ENCODE data around the gene PHLDB1.

Gene PHLDB1

DNA sequence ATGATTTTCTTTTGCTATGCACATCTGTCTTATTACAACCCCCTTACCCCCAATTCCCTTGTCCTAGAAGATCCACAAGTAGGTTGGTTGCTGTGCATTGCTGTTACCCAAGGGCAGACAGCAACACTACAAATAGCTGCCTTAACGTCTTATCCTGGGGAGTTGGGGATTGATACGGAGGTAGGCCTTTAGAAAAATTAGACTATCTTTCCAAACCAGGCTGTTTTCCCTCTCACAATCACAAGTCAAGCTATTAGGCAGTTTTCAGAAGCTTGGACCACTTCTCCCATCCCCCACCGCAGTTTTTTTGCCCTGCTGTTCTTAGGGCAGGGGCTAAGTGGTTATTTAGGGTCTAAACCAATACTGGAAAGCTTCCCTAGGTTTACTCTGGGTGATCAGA lies 2.8 kb upstream of the PHLDB1 start:
- H3K79me2 ChIP-seq (ENCODE audit: control insufficient read depth, low read length) = no peaks in the 10 kb centered on the region
- H3K9me3 ChIP-seq (ENCODE audit: control insufficient read depth, insufficient read depth, low read length) = no peaks in the 10 kb centered on the region
- H3K9me2 ChIP-seq (replicated peaks; ENCODE audit: control insufficient read depth, low read length) = no peaks in the 10 kb centered on the region
- peaks cover 33% of the 10 kb centered on the region for H3K27me3 ChIP-seq (ENCODE audit: control insufficient read depth, low read length)
- no peak for TF ChIP-seq EZH2phosphoT487 (IDR thresholded peaks at IDR 0.05; ENCODE audit: borderline replicate concordance, low read length)
- TF ChIP-seq, protein P1, sequence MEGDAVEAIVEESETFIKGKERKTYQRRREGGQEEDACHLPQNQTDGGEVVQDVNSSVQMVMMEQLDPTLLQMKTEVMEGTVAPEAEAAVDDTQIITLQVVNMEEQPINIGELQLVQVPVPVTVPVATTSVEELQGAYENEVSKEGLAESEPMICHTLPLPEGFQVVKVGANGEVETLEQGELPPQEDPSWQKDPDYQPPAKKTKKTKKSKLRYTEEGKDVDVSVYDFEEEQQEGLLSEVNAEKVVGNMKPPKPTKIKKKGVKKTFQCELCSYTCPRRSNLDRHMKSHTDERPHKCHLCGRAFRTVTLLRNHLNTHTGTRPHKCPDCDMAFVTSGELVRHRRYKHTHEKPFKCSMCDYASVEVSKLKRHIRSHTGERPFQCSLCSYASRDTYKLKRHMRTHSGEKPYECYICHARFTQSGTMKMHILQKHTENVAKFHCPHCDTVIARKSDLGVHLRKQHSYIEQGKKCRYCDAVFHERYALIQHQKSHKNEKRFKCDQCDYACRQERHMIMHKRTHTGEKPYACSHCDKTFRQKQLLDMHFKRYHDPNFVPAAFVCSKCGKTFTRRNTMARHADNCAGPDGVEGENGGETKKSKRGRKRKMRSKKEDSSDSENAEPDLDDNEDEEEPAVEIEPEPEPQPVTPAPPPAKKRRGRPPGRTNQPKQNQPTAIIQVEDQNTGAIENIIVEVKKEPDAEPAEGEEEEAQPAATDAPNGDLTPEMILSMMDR (IDR thresholded peaks at IDR 0.05; ENCODE audit: low read depth, low read length, poor library complexity, severe bottlenecking) = no peak
- peaks cover 20% of the 10 kb centered on the region for H3F3A ChIP-seq (ENCODE audit: control insufficient read depth, insufficient read depth)
- H3K36me3 ChIP-seq (ENCODE audit: control insufficient read depth, low read length) = peaks cover 24% of the 10 kb centered on the region
- H3K4me3 ChIP-seq (ENCODE audit: low read length) = no peak overlapping the region
- H3K4me1 ChIP-seq (ENCODE audit: control insufficient read depth, low read length) = peaks cover 22% of the 10 kb centered on the region
- no peak overlapping the region for H3K27ac ChIP-seq (ENCODE audit: low read depth, low read length)
- H4K20me1 ChIP-seq (ENCODE audit: control insufficient read depth, insufficient read depth, low read depth, low read length) = no peaks in the 10 kb centered on the region
- no peak overlapping the region for H3K4me2 ChIP-seq (ENCODE audit: low read length)

GRCh38 chr11:118605116-118605867 lies 2.1 kb upstream of the PHLDB1 start:
- no peak overlapping the region for H3K27ac ChIP-seq (ENCODE audit: low read depth, low read length)
- no peaks in the 10 kb centered on the region for H3K79me2 ChIP-seq (ENCODE audit: control insufficient read depth, low read length)
- peaks cover 29% of the 10 kb centered on the region for H3K4me1 ChIP-seq (ENCODE audit: control insufficient read depth, low read length)
- TF ChIP-seq, protein P1 (IDR thresholded peaks at IDR 0.05; ENCODE audit: low read depth, low read length, poor library complexity, severe bottlenecking) = no peak
- no peak for TF ChIP-seq EZH2phosphoT487 (IDR thresholded peaks at IDR 0.05; ENCODE audit: borderline replicate concordance, low read length)
- no peaks in the 10 kb centered on the region for H4K20me1 ChIP-seq (ENCODE audit: control insufficient read depth, insufficient read depth, low read depth, low read length)
- no peaks in the 10 kb centered on the region for H3K9me2 ChIP-seq (replicated peaks; ENCODE audit: control insufficient read depth, low read length)
- peaks cover 17% of the 10 kb centered on the region for H3K36me3 ChIP-seq (ENCODE audit: control insufficient read depth, low read length)
- H3K27me3 ChIP-seq (ENCODE audit: control insufficient read depth, low read length) = peaks cover 40% of the 10 kb centered on the region
- no peaks in the 10 kb centered on the region for H3K9me3 ChIP-seq (ENCODE audit: control insufficient read depth, insufficient read depth, low read length)
- no peak overlapping the region for H3K4me2 ChIP-seq (ENCODE audit: low read length)
- H3K4me3 ChIP-seq (ENCODE audit: low read length) = no peak overlapping the region
- H3F3A ChIP-seq (ENCODE audit: control insufficient read depth, insufficient read depth) = peaks cover 20% of the 10 kb centered on the region

DNA sequence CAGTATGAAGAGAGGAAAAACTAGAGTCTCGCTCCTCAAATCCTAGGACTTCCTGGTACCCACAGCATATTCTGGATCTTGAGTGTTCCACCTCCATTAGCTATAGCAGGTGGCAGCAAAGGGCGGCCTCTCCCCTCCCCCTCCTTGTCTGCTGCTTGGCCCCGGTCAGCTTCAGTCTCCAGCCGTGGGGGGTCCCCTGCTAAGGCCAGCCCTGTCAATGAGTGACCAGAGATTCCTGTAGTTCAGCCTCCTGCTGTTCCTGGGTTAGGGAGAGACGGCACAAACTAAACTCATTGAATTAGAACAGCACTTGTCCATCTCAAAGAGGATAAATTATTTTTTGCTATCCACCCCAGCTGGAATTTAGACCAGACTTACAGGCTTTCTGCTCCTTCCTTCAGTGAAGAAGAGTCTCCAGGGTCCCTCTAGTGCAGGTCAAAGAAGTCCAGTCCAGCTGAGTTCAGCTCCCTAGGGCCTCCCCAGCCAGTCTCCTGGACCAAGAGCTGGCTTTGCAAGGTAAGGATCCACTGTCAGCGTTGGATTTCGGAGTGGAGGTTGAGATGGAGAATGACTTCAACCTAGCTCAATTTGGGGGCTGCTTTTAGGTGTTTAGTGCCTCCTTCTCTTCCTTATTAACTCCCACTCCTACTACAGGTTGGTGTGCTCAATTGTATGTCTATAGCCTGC lies 1.1 kb upstream of the PHLDB1 start:
- Histone ChIP-seq H3K27ac (ENCODE audit: low read depth, low read length) (no peak overlapping the region), H3K9me2 (replicated peaks; ENCODE audit: control insufficient read depth, low read length) (no peaks in the 10 kb centered on the region), H3K79me2 (ENCODE audit: control insufficient read depth, low read length) (no peaks in the 10 kb centered on the region), H3K4me2 (ENCODE audit: low read length) (no peak overlapping the region), H3K4me1 (ENCODE audit: control insufficient read depth, low read length) (peaks cover 37% of the 10 kb centered on the region), H3K27me3 (ENCODE audit: control insufficient read depth, low read length) (peaks cover 45% of the 10 kb centered on the region), H3K4me3 (ENCODE audit: low read length) (no peak overlapping the region), H4K20me1 (ENCODE audit: control insufficient read depth, insufficient read depth, low read depth, low read length) (no peaks in the 10 kb centered on the region), H3K36me3 (ENCODE audit: control insufficient read depth, low read length) (peaks cover 11% of the 10 kb centered on the region), H3K9me3 (ENCODE audit: control insufficient read depth, insufficient read depth, low read length) (no peaks in the 10 kb centered on the region), H3F3A (ENCODE audit: control insufficient read depth, insufficient read depth) (peaks cover 17% of the 10 kb centered on the region)
- no peak for TF ChIP-seq EZH2phosphoT487 (IDR thresholded peaks at IDR 0.05; ENCODE audit: borderline replicate concordance, low read length)
- TF ChIP-seq, protein P1 (IDR thresholded peaks at IDR 0.05; ENCODE audit: low read depth, low read length, poor library complexity, severe bottlenecking) = no peak
